Lower leg skin (tissue), 3 donors: Measurements from ENCODE around the gene SPEM3.

ENCODE experiments used
- CTCF ChIP-seq, 3 donors: fragments of 450-650 bp; IDR thresholded peaks; one replicate each; pipeline ENCODE4 v1.5.1; 2016; ENCODE audit warnings: antibody characterized with exemption in 3 of 3, mild to moderate bottlenecking in 3 of 3, moderate library complexity in 2 of 3
- POLR2A ChIP-seq, 2 donors: fragments of 450-650 bp; IDR thresholded peaks; one replicate each; pipeline ENCODE4 v1.6.1; 2016 to 2017; ENCODE audit warnings: antibody characterized with exemption in 2 of 2, mild to moderate bottlenecking in 1 of 2, moderate library complexity in 1 of 2

GRCh38 chr17:7423679-7424078 lies 5.0 kb upstream of the SPEM3 start:
- no peak for TF ChIP-seq POLR2A (IDR thresholded peaks at IDR 0.05)
- no peak for TF ChIP-seq CTCF (IDR thresholded peaks at IDR 0.05)
